Pancreas (tissue), 10 donors: ENCODE data around the gene ULK4. TPM values are rescaled to one million over a fixed set of nuclear protein-coding genes. Genes with fewer than 3 reads are reported as not detected.

Source experiments
- ATAC-seq, 4 donors: fragments of 200-7000 bp; cut with Tn5 transposase; one replicate each; pipeline versions ENCODE4 v1.8.0 to v1.9.1; 2020; ENCODE audit warnings: mild to moderate bottlenecking in 4 of 4, moderate library complexity in 4 of 4
- DNase-seq, 6 donors: peaks; one replicate each; pipeline ENCODE4 v3.0.0-alpha.2; 2020
- FAIRE-seq: peaks from 2 replicates; lab custom pipeline; 2012; peaks lifted over from hg19 to GRCh38; lab: Jason Lieb, UNC
- H3K27ac ChIP-seq, 4 donors: fragments of 200-600 bp; sonication (generic); 1 replicate in 3 of 4; 2 replicates in 1 of 4; pipeline versions ENCODE4 v1.5.0 to v1.8.0; 2020
- H3K27me3 ChIP-seq, 4 donors: fragments of 200-600 bp; one replicate each; pipeline ENCODE4 v1.8.0; 2021
- H3K36me3 ChIP-seq, 3 donors: fragments of 200-600 bp; sonication (generic) in 1 of 3; one replicate each; pipeline versions ENCODE4 v1.5.0 to v1.8.0; 2020 to 2021
- H3K4me1 ChIP-seq, 3 donors: fragments of 200-600 bp; one replicate each; pipeline ENCODE4 v1.8.0; 2021
- H3K4me3 ChIP-seq, 4 donors: fragments of 200-600 bp; sonication (generic) in 2 of 4; one replicate each; pipeline versions ENCODE4 v1.5.0 to v1.8.0; 2020 to 2021
- H3K9me3 ChIP-seq, 4 donors: fragments of 200-600 bp; one replicate each; pipeline ENCODE4 v1.8.0; 2021
- CTCF ChIP-seq, 4 donors: fragments of 200-600 bp; sonication (generic) in 3 of 4; IDR thresholded peaks; one replicate each; pipeline versions ENCODE4 v1.5.0 to v1.8.0; 2021; ENCODE audit warnings: antibody characterized with exemption in 4 of 4
- WGBS, 2 donors: extraction: QIAGEN DNeasy Blood & Tissue Kit; methylation state at CpG; one replicate each; pipeline ENCODE4 v1.1.7; 2013; 5-methylcytosine and 5-hydroxymethylcytosine counted together
- intact Hi-C, 3 donors: fragments of 100-400 bp; cut with DNase I; formaldehyde crosslinking; loops; one replicate each; pipeline versions ENCODE4 v1.11.1 to v1.14.2; 2022
- polyA plus RNA-seq, 2 donors: library from polyadenylated mRNA; stranded (reverse); fragments of 200-250 nt; gene quantifications; one replicate each; pipeline ENCODE4 v1.2.3, GENCODE V29; 2013
- total RNA-seq, 6 donors: library from RNA; stranded (reverse); fragmentation: NEBNext Ultra II Directional in 4 of 6; extraction: Animal tissue kit (Norgen Biotek cat#: 25700) in 4 of 6; gene quantifications; one replicate each; pipeline versions ENCODE4 v1.2.1 to v1.2.4, GENCODE V29; 2021 to 2023
- donor health status: healthy with polysubstance abuse.
- donor health status: DM: no; HTN: no; CAD: no; lungs with moderate emphysema.
- donor health status: DM: no; HTN: no; CAD: no.
- donor health status: control.
- donor health status: control.
- donor health status: Bipolar disorder and iron deficiency.
- donor health status: DM: yes; HTN: yes; CAD: no.
- donor health status: DM: no; HTN: no; CAD: no.
- donor health status: DM: no; HTN: no; CAD: no.
- donor health status: DM: yes; HTN: yes; CAD: no.

ULK4 gene
- total and polyA plus RNA-seq, 8 donors = 2.3 to 8.6 (median 4.2) TPM

GRCh38 chr3:41304593-41304992 lies 657.3 kb downstream of the ULK4 start:
- ATAC-seq = no peak
- WGBS, 2 donors = 75 to 78% methylated on average over 2 of the region's 2 CpGs
- Histone ChIP-seq H3K4me1 (no peaks in the 10 kb centered on the region), H3K36me3 (no peaks in the 10 kb centered on the region), H3K4me3 (no peak overlapping the region), H3K9me3 (no peaks in the 10 kb centered on the region), H3K27me3 (no peaks in the 10 kb centered on the region), H3K27ac (no peak overlapping the region)
- DNase-seq = no peak
- no peak for FAIRE-seq
- no peak for TF ChIP-seq CTCF (IDR thresholded peaks at IDR 0.05)
- intact Hi-C loops = no loop called here

- no peak for TF ChIP-seq CTCF (IDR thresholded peaks at IDR 0.05)
- ATAC-seq (no peak), DNase-seq (no peak), FAIRE-seq (no peak)
- Histone ChIP-seq H3K27ac (no peak overlapping the region), H3K36me3 (no peaks in the 10 kb centered on the region), H3K4me3 (no peak overlapping the region), H3K27me3 (no peaks in the 10 kb centered on the region), H3K9me3 (no peaks in the 10 kb centered on the region), H3K4me1 (no peaks in the 10 kb centered on the region)
- intact Hi-C loops = no loop called here
- WGBS, 2 donors = 77 to 79% methylated on average over 4 of the region's 4 CpGs
Observed at GRCh38 chr3:41302295-41302694, 659.6 kb downstream of the ULK4 start.

- ATAC-seq (no peak), DNase-seq (no peak), FAIRE-seq (no peak)
- H3K9me3 ChIP-seq = no peaks in the 10 kb centered on the region
- TF ChIP-seq CTCF (IDR thresholded peaks at IDR 0.05) = no peak
- H3K4me3 ChIP-seq = no peak overlapping the region
- intact Hi-C loops = no loop called here
- no peaks in the 10 kb centered on the region for H3K36me3 ChIP-seq
- WGBS, 2 donors = 95 to 96% methylated on average over 3 of the region's 3 CpGs
- H3K27me3 ChIP-seq = no peaks in the 10 kb centered on the region
- no peaks in the 10 kb centered on the region for H3K4me1 ChIP-seq
- no peak overlapping the region for H3K27ac ChIP-seq
Observed at GRCh38 chr3:41301548-41301947, 660.4 kb downstream of the ULK4 start.

DNA sequence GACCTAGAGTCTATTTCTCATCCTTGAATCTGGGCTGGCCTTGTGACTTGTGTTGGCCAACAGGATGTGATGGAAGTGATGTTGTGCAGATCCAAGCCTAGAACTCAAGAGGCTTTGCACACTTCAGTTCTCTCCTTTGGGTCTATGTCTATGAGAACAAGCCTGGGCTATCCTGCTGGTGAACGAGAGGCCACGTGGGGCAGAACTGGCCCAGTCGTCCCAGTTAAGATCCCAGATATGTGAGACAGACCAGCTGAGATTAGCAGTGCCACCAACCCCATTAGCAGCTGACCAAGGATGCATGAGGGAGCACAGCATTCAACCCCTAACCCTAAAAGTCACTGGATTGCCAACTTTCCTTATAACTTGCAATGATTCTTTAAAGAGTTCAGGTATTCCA lies 662.9 kb downstream of the ULK4 start:
- intact Hi-C loops = no loop called here
- no peaks in the 10 kb centered on the region for H3K36me3 ChIP-seq
- H3K9me3 ChIP-seq = no peaks in the 10 kb centered on the region
- no peak for TF ChIP-seq CTCF (IDR thresholded peaks at IDR 0.05)
- no peak overlapping the region for H3K27ac ChIP-seq
- no peaks in the 10 kb centered on the region for H3K27me3 ChIP-seq
- no peak for DNase-seq
- H3K4me1 ChIP-seq = no peaks in the 10 kb centered on the region
- 77 to 87% methylated on average over 3 of the region's 3 CpGs for WGBS, 2 donors
- no peak overlapping the region for H3K4me3 ChIP-seq
- no peak for FAIRE-seq
- ATAC-seq = no peak

DNA sequence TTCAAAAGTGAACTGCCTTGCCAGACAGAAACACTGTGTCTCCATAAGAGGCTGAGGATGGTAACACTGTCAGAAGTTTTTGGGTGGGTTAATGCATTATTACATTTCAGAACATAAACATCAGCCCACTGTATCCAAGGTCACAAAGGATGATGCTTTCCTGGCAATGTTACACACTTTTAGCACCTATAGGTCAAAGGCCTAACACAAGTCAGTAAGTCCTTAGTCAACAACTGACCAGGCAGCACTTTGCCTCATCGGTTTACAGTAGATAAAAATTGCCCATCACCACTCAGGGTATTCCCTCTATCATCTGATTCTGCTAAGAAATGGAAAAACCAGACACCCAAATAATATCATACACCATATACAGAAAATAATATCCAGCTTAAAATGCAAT lies 664.2 kb downstream of the ULK4 start:
- FAIRE-seq = no peak
- Histone ChIP-seq H3K36me3 (no peaks in the 10 kb centered on the region), H3K9me3 (no peaks in the 10 kb centered on the region), H3K4me3 (no peak overlapping the region), H3K27ac (no peak overlapping the region), H3K4me1 (no peaks in the 10 kb centered on the region), H3K27me3 (no peaks in the 10 kb centered on the region)
- no peak for ATAC-seq
- no peak for DNase-seq
- TF ChIP-seq CTCF (IDR thresholded peaks at IDR 0.05) = no peak
- WGBS, 2 donors = 55 to 79% methylated on average over 1 of the region's 1 CpG
- intact Hi-C loops = no loop called here
